Amniotic stem cell (primary cell): ENCODE data around the gene LTBP3.

Experiments
- DNase-seq: peaks from one replicate; lab custom pipeline; 2025; lab: John Stamatoyannopoulos, UW

Gene LTBP3

GRCh38 chr11:65553301-65554001 is 4.7 kb downstream of the LTBP3 start:
- no peak for DNase-seq

- DNase-seq = no peak
Observed at GRCh38 chr11:65552388-65552951, 5.7 kb downstream of the LTBP3 start.

GRCh38 chr11:65551572-65552387 is 6.4 kb downstream of the LTBP3 start:
- no peak for DNase-seq

GRCh38 chr11:65549096-65549495 is 9.1 kb downstream of the LTBP3 start:
- no peak for DNase-seq

GRCh38 chr11:65548395-65548794 is 9.8 kb downstream of the LTBP3 start:
- no peak for DNase-seq

GRCh38 chr11:65547446-65548125 is 10.6 kb downstream of the LTBP3 start:
- no peak for DNase-seq

GRCh38 chr11:65546217-65546958 is 11.8 kb downstream of the LTBP3 start:
- no peak for DNase-seq

GRCh38 chr11:65545853-65546216 is 12.3 kb downstream of the LTBP3 start:
- no peak for DNase-seq

- no peak for DNase-seq
Observed at GRCh38 chr11:65542738-65543390, 15.3 kb downstream of the LTBP3 start.

GRCh38 chr11:65541093-65541982 is 16.8 kb downstream of the LTBP3 start:
- DNase-seq = no peak

GRCh38 chr11:65540290-65541092 is 17.7 kb downstream of the LTBP3 start:
- DNase-seq = peak; percentile 78

- DNase-seq = no peak
Observed at GRCh38 chr11:65539744-65540289, 18.3 kb downstream of the LTBP3 start.

- DNase-seq = no peak
Observed at GRCh38 chr11:65538915-65539743, 19.0 kb downstream of the LTBP3 start.

- no peak for DNase-seq
Observed at GRCh38 chr11:65538232-65538914, 19.8 kb downstream of the LTBP3 start.

GRCh38 chr11:65537620-65538231 is 20.4 kb downstream of the LTBP3 start:
- no peak for DNase-seq

- no peak for DNase-seq
Observed at GRCh38 chr11:65537296-65537597, 20.9 kb downstream of the LTBP3 start.
